GM12878 (cell line): ENCODE measurements around the gene RIPOR3. TPM values are rescaled to one million over a fixed set of nuclear protein-coding genes. Genes with fewer than 3 reads are reported as not detected.

ENCODE experiments used
- CBX3 ChIP-seq: fragments of 200-600 bp; sonication (generic); IDR thresholded peaks from 2 replicates; pipeline ENCODE4 v1.6.1; 2016; ENCODE audit warnings: low read depth, borderline replicate concordance
- FOXM1 ChIP-seq: IDR thresholded peaks from 2 replicates; pipeline ENCODE4 v1.6.1; 2012; ENCODE audit warnings: low read depth, mild to moderate bottlenecking, inconsistent platforms, low read length, moderate library complexity
- RBBP5 ChIP-seq: fragments of 200-600 bp; sonication (generic); conservative IDR thresholded peaks from 2 replicates; pipeline ENCODE4 v1.6.1; 2016
- SMARCA5 ChIP-seq: fragments of 450-650 bp; IDR thresholded peaks from 2 replicates; pipeline ENCODE4 v1.6.1; 2017; ENCODE audit warnings: mild to moderate bottlenecking
- TCF3 ChIP-seq: IDR thresholded peaks from 2 replicates; pipeline ENCODE4 v1.6.1; 2012; ENCODE audit warnings: low read depth, mild to moderate bottlenecking, low read length, borderline replicate concordance; ENCODE audit not compliant: insufficient read depth
- polyA plus RNA-seq, 11 experiments: library from polyadenylated mRNA; depleted of rRNA in 4 of 11; unstranded in 6 of 11; stranded (reverse) in 5 of 11; fragments of >200 nt; fragmentation: Nextera tagmentation in 4 of 11; fragmentation: Illumina TruSeq in 1 of 11; extraction: Ambion mirVana in 4 of 11; extraction: Trizol in 1 of 11; gene quantifications; 1 replicate in 1 of 11; 2 replicates in 10 of 11; pipeline versions ENCODE4 v1.2.1 to v1.2.3, GENCODE V29; 2011 to 2016; ENCODE audit warnings: inconsistent platforms in 2 of 11, missing spikeins in 2 of 11, low read depth in 1 of 11
- total RNA-seq, 4 experiments: library from RNA; depleted of rRNA in 3 of 4; stranded (reverse); fragments of >200 nt in 3 of 4; fragmentation: Illumina TruSeq in 1 of 4; extraction: Trizol in 1 of 4; gene quantifications; 2 replicates each; pipeline versions ENCODE4 v1.2.1 to v1.2.3, GENCODE V29; 2013 to 2021
- TF ChIP-seq, protein P1 (sequence below): IDR thresholded peaks from 2 replicates; pipeline ENCODE4 v1.6.1; 2012; ENCODE audit warnings: improper control_type of control experiment, low read depth, low read length; ENCODE audit not compliant: insufficient replicate concordance
- TF ChIP-seq, protein P2 (sequence below): fragments of 450-650 bp; IDR thresholded peaks from 2 replicates; pipeline ENCODE4 v1.6.1; 2017; ENCODE audit warnings: borderline replicate concordance

The RIPOR3 gene
- total and polyA plus RNA-seq, 10 of the 15 experiments (the other 5 are each of a cell fraction or from before 2014, with no cell fraction given): 0.04 to 0.55 (median 0.12) TPM; not detected in 6

DNA sequence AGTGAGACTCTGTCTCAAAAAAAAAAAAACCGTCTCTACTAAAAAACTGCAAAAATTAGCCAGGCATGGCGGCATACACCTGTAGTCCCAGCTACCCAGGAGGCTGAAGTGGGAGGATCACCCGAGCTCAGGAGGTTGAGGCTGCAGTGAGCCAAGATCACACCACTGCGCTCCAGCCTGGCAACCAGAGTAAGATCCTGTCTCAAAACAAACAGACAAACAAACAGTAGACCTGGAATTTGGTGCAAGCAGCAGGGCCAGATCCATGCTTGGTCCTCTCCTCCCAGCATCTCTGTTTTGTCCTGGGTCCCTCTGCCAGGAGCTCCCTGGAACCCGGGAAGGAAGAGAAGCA, 11.6 kb downstream of the RIPOR3 start (continued):
- TF ChIP-seq, protein P1, sequence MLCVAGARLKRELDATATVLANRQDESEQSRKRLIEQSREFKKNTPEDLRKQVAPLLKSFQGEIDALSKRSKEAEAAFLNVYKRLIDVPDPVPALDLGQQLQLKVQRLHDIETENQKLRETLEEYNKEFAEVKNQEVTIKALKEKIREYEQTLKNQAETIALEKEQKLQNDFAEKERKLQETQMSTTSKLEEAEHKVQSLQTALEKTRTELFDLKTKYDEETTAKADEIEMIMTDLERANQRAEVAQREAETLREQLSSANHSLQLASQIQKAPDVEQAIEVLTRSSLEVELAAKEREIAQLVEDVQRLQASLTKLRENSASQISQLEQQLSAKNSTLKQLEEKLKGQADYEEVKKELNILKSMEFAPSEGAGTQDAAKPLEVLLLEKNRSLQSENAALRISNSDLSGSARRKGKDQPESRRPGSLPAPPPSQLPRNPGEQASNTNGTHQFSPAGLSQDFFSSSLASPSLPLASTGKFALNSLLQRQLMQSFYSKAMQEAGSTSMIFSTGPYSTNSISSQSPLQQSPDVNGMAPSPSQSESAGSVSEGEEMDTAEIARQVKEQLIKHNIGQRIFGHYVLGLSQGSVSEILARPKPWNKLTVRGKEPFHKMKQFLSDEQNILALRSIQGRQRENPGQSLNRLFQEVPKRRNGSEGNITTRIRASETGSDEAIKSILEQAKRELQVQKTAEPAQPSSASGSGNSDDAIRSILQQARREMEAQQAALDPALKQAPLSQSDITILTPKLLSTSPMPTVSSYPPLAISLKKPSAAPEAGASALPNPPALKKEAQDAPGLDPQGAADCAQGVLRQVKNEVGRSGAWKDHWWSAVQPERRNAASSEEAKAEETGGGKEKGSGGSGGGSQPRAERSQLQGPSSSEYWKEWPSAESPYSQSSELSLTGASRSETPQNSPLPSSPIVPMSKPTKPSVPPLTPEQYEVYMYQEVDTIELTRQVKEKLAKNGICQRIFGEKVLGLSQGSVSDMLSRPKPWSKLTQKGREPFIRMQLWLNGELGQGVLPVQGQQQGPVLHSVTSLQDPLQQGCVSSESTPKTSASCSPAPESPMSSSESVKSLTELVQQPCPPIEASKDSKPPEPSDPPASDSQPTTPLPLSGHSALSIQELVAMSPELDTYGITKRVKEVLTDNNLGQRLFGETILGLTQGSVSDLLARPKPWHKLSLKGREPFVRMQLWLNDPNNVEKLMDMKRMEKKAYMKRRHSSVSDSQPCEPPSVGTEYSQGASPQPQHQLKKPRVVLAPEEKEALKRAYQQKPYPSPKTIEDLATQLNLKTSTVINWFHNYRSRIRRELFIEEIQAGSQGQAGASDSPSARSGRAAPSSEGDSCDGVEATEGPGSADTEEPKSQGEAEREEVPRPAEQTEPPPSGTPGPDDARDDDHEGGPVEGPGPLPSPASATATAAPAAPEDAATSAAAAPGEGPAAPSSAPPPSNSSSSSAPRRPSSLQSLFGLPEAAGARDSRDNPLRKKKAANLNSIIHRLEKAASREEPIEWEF: no peak
- TF ChIP-seq, protein P2, sequence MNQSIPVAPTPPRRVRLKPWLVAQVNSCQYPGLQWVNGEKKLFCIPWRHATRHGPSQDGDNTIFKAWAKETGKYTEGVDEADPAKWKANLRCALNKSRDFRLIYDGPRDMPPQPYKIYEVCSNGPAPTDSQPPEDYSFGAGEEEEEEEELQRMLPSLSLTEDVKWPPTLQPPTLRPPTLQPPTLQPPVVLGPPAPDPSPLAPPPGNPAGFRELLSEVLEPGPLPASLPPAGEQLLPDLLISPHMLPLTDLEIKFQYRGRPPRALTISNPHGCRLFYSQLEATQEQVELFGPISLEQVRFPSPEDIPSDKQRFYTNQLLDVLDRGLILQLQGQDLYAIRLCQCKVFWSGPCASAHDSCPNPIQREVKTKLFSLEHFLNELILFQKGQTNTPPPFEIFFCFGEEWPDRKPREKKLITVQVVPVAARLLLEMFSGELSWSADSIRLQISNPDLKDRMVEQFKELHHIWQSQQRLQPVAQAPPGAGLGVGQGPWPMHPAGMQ: no peak
- TF ChIP-seq SMARCA5 (no peak), TCF3 (no peak), FOXM1 (no peak), RBBP5 (no peak), CBX3 (no peak)
